ENCODE results near the gene PPP6R3.

Gene PPP6R3

GRCh38 chr11:68546555-68546954 is 86.0 kb downstream of the PPP6R3 start:
- no peak for DNase-seq
- intact Hi-C loops (cut with DNase I) = no loop called here

- intact Hi-C loops (cut with DNase I) = no loop called here
- no peak for DNase-seq
Observed at GRCh38 chr11:68549789-68550484, 89.4 kb downstream of the PPP6R3 start.

- no peak for DNase-seq
- intact Hi-C loops (cut with DNase I) = no loop called here
Observed at GRCh38 chr11:68550485-68550817, 89.9 kb downstream of the PPP6R3 start.

GRCh38 chr11:68551223-68551622 is 90.7 kb downstream of the PPP6R3 start:
- intact Hi-C loops (cut with DNase I) = no loop called here
- DNase-seq = no peak

GRCh38 chr11:68551777-68552176 is 91.2 kb downstream of the PPP6R3 start:
- DNase-seq = no peak
- intact Hi-C loops (cut with DNase I) = no loop called here

GRCh38 chr11:68552542-68552941 is 92.0 kb downstream of the PPP6R3 start:
- no peak for DNase-seq
- intact Hi-C loops (cut with DNase I) = no loop called here

GRCh38 chr11:68560216-68560615 is 99.7 kb downstream of the PPP6R3 start:
- DNase-seq = no peak
- intact Hi-C loops (cut with DNase I) = no loop called here

- no peak for DNase-seq
- intact Hi-C loops (cut with DNase I) = no loop called here
Observed at GRCh38 chr11:68563454-68563853, 102.9 kb downstream of the PPP6R3 start.

- no peak for DNase-seq
- intact Hi-C loops (cut with DNase I) = no loop called here
Observed at GRCh38 chr11:68564261-68564660, 103.7 kb downstream of the PPP6R3 start.

- no peak for DNase-seq
- intact Hi-C loops (cut with DNase I) = no loop called here
Observed at GRCh38 chr11:68565768-68566167, 105.2 kb downstream of the PPP6R3 start.

- peak in 2 of 10 donors; percentile 10 to 72 for DNase-seq
- intact Hi-C loops (cut with DNase I) = no loop called here
Observed at GRCh38 chr11:68567553-68567952, 107.0 kb downstream of the PPP6R3 start.

GRCh38 chr11:68569357-68569756 is 108.8 kb downstream of the PPP6R3 start:
- DNase-seq = no peak
- intact Hi-C loops (cut with DNase I) = no loop called here

- no peak for DNase-seq
- intact Hi-C loops (cut with DNase I) = no loop called here
Observed at GRCh38 chr11:68570691-68571090, 110.1 kb downstream of the PPP6R3 start.

GRCh38 chr11:68574308-68574707 is 113.8 kb downstream of the PPP6R3 start:
- intact Hi-C loops (cut with DNase I) = no loop called here

GRCh38 chr11:68575025-68575665 is 114.6 kb downstream of the PPP6R3 start:
- no peak for DNase-seq
- intact Hi-C loops (cut with DNase I) = no loop called here

More at GRCh38 chr11:68574308-68574707, 113.8 kb downstream of the PPP6R3 start:
- no peak for DNase-seq

GRCh38 chr11:68579455-68579854 is 118.9 kb downstream of the PPP6R3 start:
- intact Hi-C loops (cut with DNase I) = no loop called here
- DNase-seq = no peak

GRCh38 chr11:68581439-68581838 is 120.9 kb downstream of the PPP6R3 start:
- DNase-seq = no peak
- intact Hi-C loops (cut with DNase I) = loop anchor here (10.0 kb wide), 1 partner anchor 117 kb away; the partner anchor contains the start of gene PPP6R3

GRCh38 chr11:68581901-68582300 is 121.3 kb downstream of the PPP6R3 start:
- intact Hi-C loops (cut with DNase I) = loop anchor here (10.0 kb wide), 1 partner anchor 117 kb away; the partner anchor contains the start of gene PPP6R3
- no peak for DNase-seq

GRCh38 chr11:68582416-68583040 is 122.0 kb downstream of the PPP6R3 start:
- intact Hi-C loops (cut with DNase I) = loop anchor here (10.0 kb wide), 1 partner anchor 118 kb away; the partner anchor contains the start of gene PPP6R3

GRCh38 chr11:68583041-68583446 is 122.5 kb downstream of the PPP6R3 start:
- intact Hi-C loops (cut with DNase I) = loop anchor here (10.0 kb wide), 1 partner anchor 118 kb away; the partner anchor contains the start of gene PPP6R3
- DNase-seq = no peak

More at GRCh38 chr11:68582416-68583040, 122.0 kb downstream of the PPP6R3 start:
- DNase-seq = no peak

- intact Hi-C loops (cut with DNase I) = loop anchor here (10.0 kb wide), 1 partner anchor 119 kb away; the partner anchor contains the start of gene PPP6R3
- peak in 3 of 10 donors; percentile 34 to 77 (median 39) for DNase-seq
Observed at GRCh38 chr11:68584097-68584496, 123.5 kb downstream of the PPP6R3 start.

Data from posterior cingulate gyrus (tissue), 11 donors.